Stimulated activated naive CD8-positive, alpha-beta T cell treated with anti-CD3 and anti-CD28 coated beads, Interleukin-15, Interleukin-2, amounts not matched to agents 100 ng/mL and 50 ng/mL, for 24 hours (primary cell): ENCODE data around the gene PDXDC1.
"Not testable (repeated sequence)": the region's sequence is repeated elsewhere in the genome, so short reads cannot be mapped to it uniquely, and the experiment has no call there.

Experiments used
- H3K27ac Mint-ChIP-seq: one replicate; pipeline ENCODE4 v1.8.0; 2021; ENCODE audit warnings: mild to moderate bottlenecking, mixed read lengths
- H3K27me3 Mint-ChIP-seq: one replicate; pipeline ENCODE4 v1.8.0; 2021; ENCODE audit warnings: mixed read lengths
- H3K36me3 Mint-ChIP-seq: one replicate; pipeline ENCODE4 v1.8.0; 2021; ENCODE audit warnings: low read depth, mixed read lengths
- H3K4me1 Mint-ChIP-seq: one replicate; pipeline ENCODE4 v1.8.0; 2021; ENCODE audit warnings: low read depth, mixed read lengths
- H3K4me3 Mint-ChIP-seq: one replicate; pipeline ENCODE4 v1.8.0; 2021; ENCODE audit warnings: mild to moderate bottlenecking, mixed read lengths
- H3K9me3 Mint-ChIP-seq: one replicate; pipeline ENCODE4 v1.8.0; 2021; ENCODE audit warnings: mixed read lengths

Gene PDXDC1

DNA sequence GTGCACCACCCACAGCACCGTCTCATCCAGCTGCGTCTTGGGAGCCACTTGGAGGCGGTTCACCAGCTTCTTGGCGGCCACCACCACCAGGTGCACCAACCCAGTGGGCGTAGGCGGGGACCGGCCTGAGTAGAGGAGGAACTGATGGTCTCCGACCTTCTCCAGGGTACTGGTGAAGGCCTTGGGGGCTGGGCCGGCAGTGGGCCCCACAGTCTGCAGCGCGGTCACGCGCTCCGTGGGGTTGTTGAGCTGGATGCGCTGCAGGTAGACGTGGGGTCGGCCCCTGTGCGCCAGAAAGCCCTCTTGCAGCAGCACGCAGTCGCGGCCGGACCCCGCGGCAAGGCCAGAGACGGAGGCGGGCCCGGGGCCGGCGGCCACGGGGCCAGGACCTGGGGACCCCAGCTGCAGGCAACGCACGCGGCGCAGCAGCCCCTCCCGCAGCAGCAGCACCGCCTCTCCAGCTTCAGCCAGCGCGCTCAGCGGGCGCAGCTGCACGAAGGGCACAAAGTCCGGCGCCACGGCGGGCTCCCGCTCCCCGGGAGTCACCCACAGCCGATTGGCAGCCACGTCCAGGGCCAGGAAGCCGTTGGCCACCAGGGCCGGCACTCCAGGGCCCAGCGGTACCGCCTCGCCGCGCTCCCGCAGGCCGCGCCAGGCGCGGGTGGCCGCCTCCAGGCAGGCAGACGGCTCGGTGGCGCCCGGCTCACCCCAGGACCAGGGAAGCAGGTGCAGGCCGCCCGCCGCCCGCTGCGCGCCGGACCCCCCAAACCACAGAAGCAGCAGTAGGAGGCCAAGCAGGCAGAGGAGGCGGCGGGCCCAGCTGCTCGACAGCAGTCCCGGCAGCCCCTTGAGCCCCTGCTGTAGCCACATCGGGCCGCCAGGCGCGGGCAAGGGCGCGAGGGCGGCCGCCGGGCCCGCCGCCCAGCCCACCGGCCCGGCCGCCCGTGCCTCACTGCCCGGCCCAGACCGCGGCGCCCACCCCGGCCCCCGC, 14.8 kb downstream of the PDXDC1 start:
- H3K27me3 Mint-ChIP-seq, H3K9me3 Mint-ChIP-seq, H3K27ac Mint-ChIP-seq, H3K4me3 Mint-ChIP-seq: not testable (repeated sequence)
- H3K4me1 Mint-ChIP-seq = peaks cover 15% of the 10 kb centered on the region
- peaks cover 57% of the 10 kb centered on the region for H3K36me3 Mint-ChIP-seq

DNA sequence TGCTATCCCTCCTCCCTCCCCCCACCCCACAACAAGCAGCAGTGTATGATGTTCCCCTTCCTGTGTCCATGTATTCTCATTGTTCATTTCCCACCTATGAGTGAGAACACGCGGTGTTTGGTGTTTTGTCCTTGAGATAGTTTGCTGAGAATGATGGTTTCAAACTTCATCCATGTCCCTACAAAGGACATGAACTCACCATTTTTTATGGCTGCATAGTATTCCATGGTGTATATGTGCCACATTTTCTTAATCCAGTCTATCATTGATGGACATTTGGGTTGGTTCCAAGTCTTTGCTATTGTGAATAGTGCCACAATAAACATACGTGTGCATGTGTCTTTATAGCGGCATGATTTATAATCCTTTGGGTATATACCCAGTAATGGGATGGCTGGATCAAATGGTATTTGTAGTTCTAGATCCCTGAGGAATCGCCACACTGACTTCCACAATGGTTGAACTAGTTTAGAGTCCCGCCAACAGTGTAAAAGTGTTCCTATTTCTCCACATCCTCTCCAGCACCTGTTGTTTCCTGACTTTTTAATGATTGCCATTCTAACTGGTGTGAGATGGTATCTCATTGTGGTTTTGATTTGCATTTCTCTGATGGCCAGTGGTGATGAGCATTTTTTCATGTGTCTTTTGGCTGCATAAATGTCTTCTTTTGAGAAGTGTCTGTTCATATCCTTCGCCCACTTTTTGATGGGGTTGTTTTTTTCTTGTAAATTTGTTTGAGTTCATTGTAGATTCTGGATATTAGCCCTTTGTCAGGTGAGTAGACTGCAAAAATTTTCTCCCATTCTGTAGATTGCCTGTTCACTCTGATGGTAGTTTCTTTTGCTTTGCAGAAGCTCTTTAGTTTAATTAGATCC, 18.7 kb downstream of the PDXDC1 start:
- peaks cover 11% of the 10 kb centered on the region for H3K4me1 Mint-ChIP-seq
- not testable (repeated sequence) for H3K27me3 Mint-ChIP-seq, H3K4me3 Mint-ChIP-seq, H3K9me3 Mint-ChIP-seq
- peak overlapping the region; percentile 41 for H3K27ac Mint-ChIP-seq
- peaks cover 36% of the 10 kb centered on the region for H3K36me3 Mint-ChIP-seq

DNA sequence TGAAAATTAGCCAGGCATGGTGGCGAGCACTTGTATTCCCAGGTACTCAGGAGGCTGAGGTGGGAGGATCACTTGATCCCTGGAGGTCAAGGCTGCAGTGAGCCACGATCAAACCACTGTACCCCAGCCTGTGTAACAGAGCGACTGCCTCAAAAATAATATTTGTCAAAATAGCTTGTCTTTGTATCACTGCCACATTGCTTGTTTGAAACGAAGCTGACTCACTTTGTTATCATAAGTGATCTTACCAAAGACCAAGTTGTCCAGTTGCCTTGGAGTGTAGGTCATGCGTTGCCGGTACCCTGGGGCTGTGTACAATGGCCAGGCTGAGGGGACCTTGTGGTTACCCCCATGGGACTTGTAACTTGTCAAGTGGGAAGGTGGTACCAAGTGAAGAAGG, 21.9 kb downstream of the PDXDC1 start:
- not testable (repeated sequence) for H3K4me3 Mint-ChIP-seq, H3K4me1 Mint-ChIP-seq, H3K9me3 Mint-ChIP-seq, H3K27me3 Mint-ChIP-seq, H3K27ac Mint-ChIP-seq
- H3K36me3 Mint-ChIP-seq = peaks cover 25% of the 10 kb centered on the region

- H3K4me1 Mint-ChIP-seq, H3K9me3 Mint-ChIP-seq, H3K4me3 Mint-ChIP-seq, H3K27me3 Mint-ChIP-seq, H3K27ac Mint-ChIP-seq: not testable (repeated sequence)
- peaks cover 16% of the 10 kb centered on the region for H3K36me3 Mint-ChIP-seq
Measured at GRCh38 chr16:14998300-14998699, 23.5 kb downstream of the PDXDC1 start.

GRCh38 chr16:14999845-15000244, 25.0 kb downstream of the PDXDC1 start:
- H3K4me1 Mint-ChIP-seq, H3K27ac Mint-ChIP-seq, H3K27me3 Mint-ChIP-seq: not testable (repeated sequence)

GRCh38 chr16:15002448-15002847, 27.6 kb downstream of the PDXDC1 start:
- not testable (repeated sequence) for H3K4me3 Mint-ChIP-seq, H3K27me3 Mint-ChIP-seq, H3K27ac Mint-ChIP-seq, H3K4me1 Mint-ChIP-seq, H3K9me3 Mint-ChIP-seq
- peaks cover 42% of the 10 kb centered on the region for H3K36me3 Mint-ChIP-seq

More at GRCh38 chr16:14999845-15000244, 25.0 kb downstream of the PDXDC1 start:
- H3K9me3 Mint-ChIP-seq, H3K4me3 Mint-ChIP-seq: not testable (repeated sequence)
- peaks cover 23% of the 10 kb centered on the region for H3K36me3 Mint-ChIP-seq

DNA sequence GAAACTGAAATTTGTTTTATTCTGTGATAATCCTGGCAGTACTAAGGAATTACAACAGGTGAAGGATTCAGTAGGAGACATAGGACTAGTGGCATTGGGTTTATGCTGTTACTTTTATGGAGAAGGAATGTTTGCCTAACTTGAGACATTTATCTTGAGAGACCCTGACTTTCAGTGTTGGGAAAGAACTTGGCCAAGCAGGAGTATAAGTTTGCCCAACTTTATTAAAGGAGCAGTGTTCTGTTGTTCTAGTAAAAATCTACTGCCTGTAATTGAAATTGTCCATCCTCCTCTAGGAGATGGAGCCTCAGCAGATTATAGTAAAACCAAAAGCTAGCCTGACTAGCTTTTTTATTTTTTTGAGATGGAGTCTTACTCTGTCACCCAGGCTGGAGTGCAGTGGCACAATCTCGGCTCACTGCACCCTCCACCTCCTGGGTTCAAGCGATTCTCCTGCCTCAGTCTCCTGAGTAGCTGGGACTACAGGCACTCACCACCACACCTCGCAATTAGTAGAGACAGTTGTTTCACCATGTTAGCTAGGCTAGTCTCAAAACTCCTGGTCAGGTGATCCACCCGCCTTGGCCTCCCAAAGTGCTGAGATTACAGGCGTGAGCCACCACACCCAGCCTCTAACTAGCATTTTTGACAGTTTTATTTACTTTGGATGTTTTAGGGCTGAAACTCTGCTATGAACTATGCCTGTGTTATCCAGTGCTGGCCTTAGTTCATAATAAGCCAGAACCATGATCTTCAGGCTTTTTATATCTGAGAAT, 30.7 kb downstream of the PDXDC1 start:
- not testable (repeated sequence) for H3K9me3 Mint-ChIP-seq, H3K27me3 Mint-ChIP-seq, H3K4me3 Mint-ChIP-seq, H3K4me1 Mint-ChIP-seq, H3K27ac Mint-ChIP-seq
- H3K36me3 Mint-ChIP-seq = peaks cover 54% of the 10 kb centered on the region

- not testable (repeated sequence) for H3K4me3 Mint-ChIP-seq, H3K27me3 Mint-ChIP-seq, H3K27ac Mint-ChIP-seq, H3K9me3 Mint-ChIP-seq
- peaks cover 73% of the 10 kb centered on the region for H3K36me3 Mint-ChIP-seq
- H3K4me1 Mint-ChIP-seq = peaks cover 19% of the 10 kb centered on the region
Measured at GRCh38 chr16:15008647-15009046, 33.8 kb downstream of the PDXDC1 start.

DNA sequence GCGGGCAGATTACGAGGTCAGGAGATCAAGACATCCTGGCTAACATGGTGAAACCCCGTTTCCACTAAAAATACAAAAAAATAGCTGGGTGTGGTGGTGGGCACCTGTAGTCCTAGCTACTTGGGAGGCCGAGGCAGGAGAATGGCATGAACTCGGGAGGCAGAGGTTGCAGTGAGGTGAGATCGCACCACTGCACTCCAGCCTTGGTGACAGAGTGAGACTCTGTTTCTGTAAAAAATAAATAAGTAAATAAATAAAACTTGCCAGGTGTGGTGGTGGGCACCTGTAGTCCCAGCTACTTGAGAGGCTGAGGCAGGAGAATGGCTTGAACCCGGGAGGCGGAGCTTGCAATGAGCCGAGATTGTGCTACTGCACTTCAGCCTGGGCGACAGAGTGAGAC, 38.1 kb downstream of the PDXDC1 start:
- H3K9me3 Mint-ChIP-seq, H3K4me3 Mint-ChIP-seq, H3K27ac Mint-ChIP-seq, H3K27me3 Mint-ChIP-seq: not testable (repeated sequence)
- H3K4me1 Mint-ChIP-seq = peaks cover 31% of the 10 kb centered on the region
- peaks cover 67% of the 10 kb centered on the region for H3K36me3 Mint-ChIP-seq

GRCh38 chr16:15015671-15016070, 40.8 kb downstream of the PDXDC1 start:
- H3K36me3 Mint-ChIP-seq = peaks cover 60% of the 10 kb centered on the region
- not testable (repeated sequence) for H3K4me3 Mint-ChIP-seq, H3K27ac Mint-ChIP-seq

DNA sequence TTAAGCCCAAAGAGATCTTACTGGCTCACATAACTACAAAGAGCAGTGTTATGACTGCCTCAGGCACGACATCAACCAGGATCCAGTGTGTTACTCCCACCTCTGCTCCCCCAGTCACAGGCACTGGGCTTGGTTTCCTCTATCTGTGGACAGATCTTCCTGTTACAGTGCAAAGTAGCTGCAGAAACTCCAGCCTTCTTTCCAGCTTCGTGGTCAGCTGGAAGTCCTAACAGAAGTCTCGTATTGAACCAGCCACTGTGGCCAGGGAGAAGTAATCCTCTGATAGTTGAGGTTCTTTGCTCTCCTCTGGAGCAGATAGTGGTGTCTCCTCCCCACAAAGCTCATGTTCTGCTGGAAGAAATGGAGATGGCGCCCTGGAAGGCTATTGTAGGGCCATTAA, 41.5 kb downstream of the PDXDC1 start:
- H3K9me3 Mint-ChIP-seq, H3K27me3 Mint-ChIP-seq, H3K4me3 Mint-ChIP-seq, H3K27ac Mint-ChIP-seq: not testable (repeated sequence)
- H3K4me1 Mint-ChIP-seq = peaks cover 31% of the 10 kb centered on the region
- peaks cover 55% of the 10 kb centered on the region for H3K36me3 Mint-ChIP-seq

More at GRCh38 chr16:15015671-15016070, 40.8 kb downstream of the PDXDC1 start:
- peaks cover 31% of the 10 kb centered on the region for H3K4me1 Mint-ChIP-seq
- H3K27me3 Mint-ChIP-seq, H3K9me3 Mint-ChIP-seq: not testable (repeated sequence)

- H3K4me3 Mint-ChIP-seq, H3K27me3 Mint-ChIP-seq, H3K9me3 Mint-ChIP-seq: not testable (repeated sequence)
- Mint-ChIP-seq H3K36me3 (peaks cover 55% of the 10 kb centered on the region), H3K27ac (peak overlapping the region; percentile 8), H3K4me1 (peaks cover 33% of the 10 kb centered on the region)
Measured at GRCh38 chr16:15016951-15017580, 42.2 kb downstream of the PDXDC1 start.

- not testable (repeated sequence) for H3K4me3 Mint-ChIP-seq, H3K27me3 Mint-ChIP-seq, H3K4me1 Mint-ChIP-seq, H3K9me3 Mint-ChIP-seq
- peaks cover 70% of the 10 kb centered on the region for H3K36me3 Mint-ChIP-seq
- H3K27ac Mint-ChIP-seq = peak overlapping the region; percentile 0
Measured at GRCh38 chr16:15021429-15021828, 46.6 kb downstream of the PDXDC1 start.

DNA sequence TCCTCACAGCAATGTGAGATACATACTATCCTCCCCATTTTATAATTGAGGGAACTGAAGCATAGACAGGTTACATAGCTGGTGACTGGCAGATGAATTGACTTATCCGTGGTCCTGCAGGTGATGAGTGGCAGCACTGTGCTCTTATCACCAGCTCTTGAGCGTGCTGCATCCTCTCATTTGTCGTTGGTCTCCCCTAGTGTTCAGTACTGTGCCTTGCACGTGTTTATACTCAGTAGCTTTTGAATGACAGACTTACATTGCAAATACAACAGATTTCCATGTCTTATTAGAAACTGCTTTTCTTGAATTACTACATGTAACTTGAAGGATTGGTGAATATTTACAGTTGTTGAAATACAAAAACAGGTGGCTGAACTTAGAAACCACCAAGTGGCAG, 47.4 kb downstream of the PDXDC1 start:
- not testable (repeated sequence) for H3K9me3 Mint-ChIP-seq, H3K4me3 Mint-ChIP-seq, H3K27ac Mint-ChIP-seq, H3K27me3 Mint-ChIP-seq, H3K4me1 Mint-ChIP-seq
- peaks cover 68% of the 10 kb centered on the region for H3K36me3 Mint-ChIP-seq
